GM19395 (cell line): ENCODE results near the gene CPNE6.

Experiments used
- ATAC-seq: cut with Tn5 transposase; IDR thresholded peaks from one replicate; pipeline ENCODE4 v1.9.1; 2021; ENCODE audit warnings: mild to moderate bottlenecking, moderate library complexity; ENCODE audit not compliant: unreplicated experiment

CPNE6 gene

DNA sequence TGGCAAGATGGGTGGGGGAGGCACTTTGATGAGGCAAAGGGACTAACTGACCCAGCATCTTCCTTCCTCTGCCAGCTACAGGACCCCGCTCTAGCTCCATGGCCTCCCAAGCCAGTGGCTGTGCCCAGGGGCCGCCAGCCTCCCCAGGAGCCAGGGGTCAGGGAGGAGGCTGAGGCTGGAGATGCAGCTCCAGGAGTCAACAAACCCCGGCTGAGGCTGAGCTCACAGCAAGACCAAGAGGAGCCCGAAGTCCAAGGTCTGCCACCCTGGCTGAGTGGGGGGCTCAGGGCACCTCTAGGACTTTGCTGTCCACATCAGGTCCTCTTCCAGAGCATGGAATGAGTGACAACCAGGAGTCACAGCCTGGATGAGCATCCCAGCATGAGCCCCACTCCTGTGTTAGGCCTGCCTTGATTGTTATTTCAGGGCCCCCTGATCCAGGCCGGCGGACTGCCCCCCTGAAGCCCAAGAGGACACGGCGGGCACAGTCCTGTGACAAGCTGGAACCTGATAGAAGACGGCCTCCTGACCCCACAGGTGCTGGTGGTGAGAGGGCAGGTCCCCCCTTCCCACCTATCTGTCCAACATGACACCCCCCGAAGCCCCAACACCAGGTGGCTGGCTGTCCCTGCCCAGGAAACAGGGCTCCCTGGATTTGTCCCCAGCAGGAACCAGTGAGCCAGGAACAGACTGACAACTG lies 2.5 kb upstream of the CPNE6 start:
- no peak for ATAC-seq

DNA sequence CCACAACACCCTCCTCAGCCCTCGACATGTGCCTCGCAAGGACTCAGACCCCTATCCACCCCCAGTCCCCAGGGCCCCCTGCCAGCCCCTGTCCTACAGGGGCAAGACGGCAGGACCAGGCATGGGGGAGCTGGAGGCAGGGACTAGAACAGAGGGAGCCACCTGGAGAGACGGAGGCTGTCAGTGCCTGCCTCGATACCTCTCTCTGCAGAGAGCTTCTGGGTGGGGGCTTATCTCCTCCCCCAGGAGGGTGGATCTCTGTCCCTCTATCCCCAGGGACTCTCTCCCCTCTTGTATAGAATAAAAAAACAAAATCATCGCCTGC lies 2.0 kb upstream of the CPNE6 start:
- ATAC-seq = no peak

- ATAC-seq = no peak
Measured at GRCh38 chr14:24070285-24071143, 848 bp upstream of the CPNE6 start.

DNA sequence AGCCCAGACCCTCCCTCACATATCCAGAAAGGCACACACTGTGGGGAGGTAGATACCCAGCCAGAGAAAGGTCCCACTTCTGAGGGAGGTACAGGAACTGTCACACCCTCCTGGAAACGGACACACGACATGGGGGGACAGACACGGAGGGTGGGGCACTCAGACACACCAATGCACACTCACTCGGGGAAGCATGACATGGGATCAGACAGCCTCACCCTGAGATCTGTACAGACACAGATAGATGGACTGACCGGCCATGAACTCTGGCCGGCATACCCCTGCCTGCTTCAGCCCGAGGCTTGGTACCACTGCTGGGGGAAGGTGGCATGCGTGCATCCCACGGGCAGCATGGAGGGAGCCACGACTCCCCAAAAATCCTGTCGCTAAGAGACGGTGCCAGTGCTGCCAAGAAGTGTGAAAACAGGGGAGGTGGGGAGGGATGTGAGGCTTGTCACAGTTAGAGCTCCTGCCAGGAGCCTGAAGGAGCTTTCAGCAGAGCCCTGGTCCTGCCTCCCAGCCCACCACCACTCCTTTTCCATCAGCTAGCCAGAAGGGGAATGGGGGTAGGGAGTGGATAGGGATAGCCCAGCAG lies 571 bp downstream of the CPNE6 start:
- no peak for ATAC-seq

- no peak for ATAC-seq
Measured at GRCh38 chr14:24072436-24072835, 1.1 kb downstream of the CPNE6 start.

GRCh38 chr14:24072881-24073877 lies 1.8 kb downstream of the CPNE6 start:
- no peak for ATAC-seq

DNA sequence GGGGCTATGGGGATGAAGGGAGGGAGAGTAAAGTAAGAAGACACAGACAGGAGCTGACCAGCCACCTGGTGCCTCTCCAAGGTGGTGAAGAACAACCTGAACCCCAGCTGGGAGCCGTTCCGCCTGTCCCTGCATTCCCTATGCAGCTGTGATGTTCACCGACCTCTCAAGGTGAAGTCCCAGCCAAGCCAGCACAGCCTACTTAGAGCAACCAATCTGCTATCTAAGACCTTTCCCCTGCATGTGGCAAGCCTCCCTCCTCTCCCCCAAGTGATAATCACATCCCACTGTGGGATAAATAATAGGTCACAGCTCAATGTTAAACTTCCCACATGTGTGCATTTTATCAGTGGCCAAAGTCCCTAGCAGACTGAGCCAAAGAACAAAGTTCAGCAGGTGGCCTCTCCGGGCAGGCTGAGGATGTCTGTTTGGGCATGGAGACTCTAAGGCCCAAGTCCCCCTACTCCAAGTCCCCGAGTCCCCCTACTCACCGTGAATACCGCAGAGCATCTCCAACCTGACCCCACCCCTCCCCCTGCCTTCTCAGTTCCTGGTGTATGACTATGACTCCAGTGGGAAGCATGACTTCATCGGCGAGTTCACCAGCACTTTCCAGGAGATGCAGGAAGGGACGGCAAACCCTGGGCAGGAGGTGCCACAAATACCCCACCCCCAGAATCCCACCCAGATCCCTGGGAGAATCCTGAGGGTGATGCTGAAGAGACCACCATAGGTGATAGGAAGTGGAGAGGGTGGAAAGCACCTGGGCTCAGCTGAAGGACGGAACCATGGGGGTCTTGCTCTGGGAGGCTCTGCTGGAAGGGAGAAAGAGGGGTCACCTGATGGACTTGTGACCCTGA lies 3.5 kb downstream of the CPNE6 start:
- ATAC-seq = no peak

DNA sequence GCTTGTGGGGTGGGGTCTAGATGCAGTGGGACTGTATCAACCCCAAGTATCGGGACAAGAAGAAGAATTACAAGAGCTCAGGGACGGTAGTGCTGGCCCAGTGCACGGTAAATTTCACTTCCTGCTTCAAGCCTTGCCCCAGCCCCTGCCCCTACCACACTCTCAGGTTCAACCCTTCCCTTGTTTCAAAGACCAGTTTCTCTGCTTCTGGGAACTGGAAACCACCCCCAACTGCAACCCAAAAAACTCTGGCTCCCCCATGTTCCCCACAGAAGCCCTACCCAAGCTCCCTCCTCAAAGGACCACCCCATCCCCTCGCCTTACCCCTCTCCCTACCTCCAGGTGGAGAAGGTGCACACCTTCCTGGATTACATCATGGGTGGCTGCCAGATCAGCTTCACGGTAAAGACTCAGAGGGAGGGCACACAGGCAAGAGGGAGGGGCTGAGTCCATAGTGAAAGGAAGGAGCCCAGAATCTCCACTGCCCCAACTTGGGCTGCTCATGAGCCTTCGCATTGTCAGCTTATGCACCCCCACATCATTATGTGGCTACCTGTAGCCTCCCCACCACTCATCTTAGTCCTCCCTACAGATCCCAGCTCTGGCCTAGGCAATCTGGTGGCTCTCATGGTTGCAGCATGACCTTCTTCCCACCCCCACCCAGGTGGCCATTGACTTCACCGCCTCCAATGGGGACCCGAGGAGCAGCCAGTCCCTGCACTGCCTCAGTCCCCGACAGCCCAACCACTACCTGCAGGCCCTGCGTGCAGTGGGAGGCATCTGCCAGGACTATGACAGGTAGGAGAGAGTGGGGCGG lies 4.3 kb downstream of the CPNE6 start:
- ATAC-seq = peak; percentile 62

- ATAC-seq = no peak
Measured at GRCh38 chr14:24076302-24076601, 4.9 kb downstream of the CPNE6 start.

DNA sequence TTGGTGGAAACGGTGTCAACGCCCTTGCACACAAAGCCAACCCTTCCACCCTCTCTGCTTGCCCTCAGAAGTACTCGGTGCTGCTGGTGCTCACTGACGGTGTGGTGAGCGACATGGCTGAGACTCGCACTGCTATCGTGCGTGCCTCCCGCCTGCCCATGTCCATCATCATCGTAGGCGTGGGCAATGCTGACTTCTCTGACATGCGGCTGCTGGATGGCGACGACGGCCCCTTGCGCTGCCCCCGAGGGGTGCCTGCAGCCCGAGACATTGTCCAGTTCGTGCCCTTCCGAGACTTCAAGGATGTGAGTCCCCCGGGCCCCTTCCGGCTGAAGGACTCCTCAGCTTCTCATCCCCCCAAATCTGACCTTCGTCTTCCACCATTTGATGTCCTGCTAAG lies 5.7 kb downstream of the CPNE6 start:
- no peak for ATAC-seq

DNA sequence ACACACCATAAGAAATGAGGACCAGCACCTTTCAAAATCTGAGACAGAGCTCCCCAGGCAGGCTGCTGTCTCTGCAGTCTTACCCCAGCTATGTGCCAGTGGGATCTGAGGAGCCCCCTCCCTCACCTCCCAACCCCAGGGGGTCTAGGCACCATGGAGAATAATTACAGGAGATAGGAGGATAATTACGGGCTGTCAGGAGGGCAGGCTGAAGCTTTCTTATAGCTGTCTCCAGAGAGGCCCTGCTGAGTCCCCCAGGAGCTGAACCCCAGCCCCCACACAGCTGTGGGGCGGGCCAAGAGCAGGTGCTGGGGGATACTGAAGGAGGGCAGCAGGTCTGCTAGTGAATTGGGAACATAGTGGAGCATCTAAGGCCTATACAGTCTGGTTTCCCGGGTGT lies 6.8 kb downstream of the CPNE6 start:
- no peak for ATAC-seq

GRCh38 chr14:24079491-24080141 lies 8.3 kb downstream of the CPNE6 start:
- ATAC-seq = no peak

- ATAC-seq = no peak
Measured at GRCh38 chr14:24080142-24080530, 8.8 kb downstream of the CPNE6 start.

GRCh38 chr14:24080888-24081738 lies 9.8 kb downstream of the CPNE6 start:
- peak; percentile 89 for ATAC-seq

DNA sequence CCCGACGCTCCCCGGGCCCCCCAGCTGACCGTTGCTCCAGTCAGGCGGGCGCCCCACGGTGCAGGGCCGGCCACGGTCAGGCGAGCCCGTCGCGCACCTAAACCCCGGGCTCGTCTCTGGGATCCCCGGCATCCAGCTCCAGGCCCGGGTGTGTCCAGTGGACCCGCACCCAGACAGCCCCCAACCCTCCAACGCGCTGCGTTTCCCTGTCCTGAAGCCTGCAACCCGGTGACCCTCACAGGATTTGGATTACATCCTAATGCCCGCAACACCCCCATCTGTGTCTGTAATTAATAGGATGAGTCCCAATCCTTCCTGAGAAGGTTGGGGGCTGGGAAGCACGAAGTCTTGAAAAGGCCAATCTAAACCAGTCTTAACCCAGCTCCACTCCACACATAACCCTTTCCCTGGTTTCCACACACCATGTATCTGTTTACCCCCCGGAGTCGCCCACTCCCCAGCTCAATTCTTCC lies 10.4 kb downstream of the CPNE6 start:
- no peak for ATAC-seq

GRCh38 chr14:24082411-24083080 lies 11.2 kb downstream of the CPNE6 start:
- ATAC-seq = no peak

- ATAC-seq = no peak
Measured at GRCh38 chr14:24083462-24083861, 12.1 kb downstream of the CPNE6 start.
